Activated CD4-positive, alpha-beta memory T cell treated with anti-CD3 and anti-CD28 coated beads, Interleukin-2, amount 10 ng/mL, durations not matched to agents 7 days and 5 days (primary cell): Measurements from ENCODE around the gene MRS2. TPM values are rescaled to one million over a fixed set of nuclear protein-coding genes. Genes with fewer than 3 reads are reported as not detected.

Experiments used
- total RNA-seq, 2 experiments: library from RNA; stranded (reverse); gene quantifications; one replicate each; pipeline ENCODE4 v1.2.3, GENCODE V29; 2021

The MRS2 gene
- total RNA-seq, 2 experiments from 2014 or later, result 16.6 to 17.0 TPM

Other genes starting within 250 kb of the MRS2 start
- gene DCDC2, start 44.9 kb upstream of the MRS2 start, total RNA-seq, result not detected
- under 1 TPM; 0.18 to 0.20 TPM for gene GPLD1, start 86.6 kb downstream of the MRS2 start, total RNA-seq
- 1 to 10 TPM; 2.5 to 3.7 TPM for gene ALDH5A1, start 92.0 kb downstream of the MRS2 start, total RNA-seq
- gene KIAA0319, start 243.3 kb downstream of the MRS2 start, total RNA-seq, result under 1 TPM in 1 of 2 experiments, not detected in 1; 0.10 TPM